Measurements from ENCODE around the gene FLYWCH1. TPM values are rescaled to one million over a fixed set of nuclear protein-coding genes. Genes with fewer than 3 reads are reported as not detected.

FLYWCH1 gene
- total and polyA plus RNA-seq, 2 donors (not counting 3 experiments of a cell fraction or from before 2014, with no cell fraction given), result 32.0 to 51.2 TPM

- H3K9me1 ChIP-seq (replicated peaks; ENCODE audit: control insufficient read depth, extremely low read depth, insufficient read depth, low read length), result no peaks in the 10 kb centered on the region
- no peak for FAIRE-seq
Observed at GRCh38 chr16:2914233-2914632, 2.5 kb downstream of the FLYWCH1 start.

More at GRCh38 chr16:2914233-2914632, 2.5 kb downstream of the FLYWCH1 start:
- peaks cover 10% of the 10 kb centered on the region for H3K79me2 ChIP-seq (ENCODE audit: control insufficient read depth, insufficient read depth, low read length)
- BruUV-seq (replicated peaks), result no TSS peak
- peaks cover 23% of the 10 kb centered on the region for H3K4me1 ChIP-seq (ENCODE audit: control insufficient read depth, extremely low read depth, insufficient read depth, low read length)
- no peak for TF ChIP-seq JUN (IDR thresholded peaks at IDR 0.05; ENCODE audit: borderline replicate concordance, insufficient read depth, insufficient read length, low read depth)
- no peak for TF ChIP-seq POLR2AphosphoS5 (IDR thresholded peaks at IDR 0.05; ENCODE audit: insufficient read depth, low read depth, low read length)
- TF ChIP-seq CTCF (IDR thresholded peaks at IDR 0.05; ENCODE audit: extremely low read depth in 1 of 2, insufficient read depth in 1 of 2, low read depth in 1 of 2, low read length in 2 of 2), result no peak
- TF ChIP-seq MYC (IDR thresholded peaks at IDR 0.05; ENCODE audit: low read depth, low read length), result no peak
- no peak for TF ChIP-seq EZH2 (IDR thresholded peaks at IDR 0.05; ENCODE audit: borderline replicate concordance, low read depth, low read length, severe bottlenecking)
- TF ChIP-seq FOS (IDR thresholded peaks at IDR 0.05; ENCODE audit: borderline replicate concordance, insufficient read depth, low read length), result no peak
- no peak for DNase-seq (ENCODE audit: low read depth, low spot score)
- intact Hi-C loops (cut with micrococcal nuclease) (loop anchor here (5.0 kb wide), 1 partner anchor 242 kb away; no protein-coding TSS in a partner anchor), dilution Hi-C loops (cut with MboI; ENCODE audit: extremely low pct_ligation_motif_present, low sequenced_read_pairs) (no loop called here)
- H4K20me1 ChIP-seq (replicated peaks; ENCODE audit: control insufficient read depth, extremely low read depth, insufficient read depth, low read length), result no peaks in the 10 kb centered on the region
- no peaks in the 10 kb centered on the region for H3K9me3 ChIP-seq (replicated peaks; ENCODE audit: control insufficient read depth, insufficient read depth, low read length)
- H3K27ac ChIP-seq (ENCODE audit: insufficient read depth, low read depth, low read length), result no peak overlapping the region
- H2AFZ ChIP-seq (ENCODE audit: low read depth, low read length), result no peak overlapping the region
- ChIA-PET POLR2A (no interaction called here), CTCF (interaction anchor here (2.8 to 4.1 kb wide), 2 partner anchors 12 to 32 kb away, joined by 9 to 24 read pairs; partner anchors contain the start of gene FLYWCH2)
- H3K27me3 ChIP-seq (ENCODE audit: control insufficient read depth in 2 of 2, insufficient read depth in 2 of 2, low read length in 2 of 2), result no peaks in the 10 kb centered on the region
- no peak overlapping the region for H3K4me3 ChIP-seq (replicated peaks in 1 of 3; ENCODE audit: insufficient read depth in 1 of 3, low read depth in 1 of 3, low read length in 3 of 3)
- no peak overlapping the region for H3K9ac ChIP-seq (replicated peaks; ENCODE audit: extremely low read depth, insufficient read depth, low read length)
- no peak overlapping the region for H3K4me2 ChIP-seq (ENCODE audit: insufficient read depth, low read length)
- peaks cover 0 to 3% of the 10 kb centered on the region in 2 experiments for H3K36me3 ChIP-seq (ENCODE audit: control insufficient read depth in 2 of 2, extremely low read depth in 1 of 2, insufficient read depth in 2 of 2, low read length in 2 of 2)

Measured in endothelial cell of umbilical vein (primary cell).